HG03565 (cell line): Measurements from ENCODE around the gene ART4.
A peak's percentile ranks its signal among the peaks of the same experiment; 100 is the strongest.

Experiments
- ATAC-seq: cut with Tn5 transposase; IDR thresholded peaks from one replicate; pipeline ENCODE4 v1.9.1; 2021; ENCODE audit warnings: mild to moderate bottlenecking, moderate library complexity; ENCODE audit not compliant: unreplicated experiment

The ART4 gene

GRCh38 chr12:14811486-14811885 lies 31.8 kb downstream of the ART4 start:
- ATAC-seq = no peak

- no peak for ATAC-seq
Measured at GRCh38 chr12:14810953-14811483, 32.3 kb downstream of the ART4 start.

- ATAC-seq = no peak
Measured at GRCh38 chr12:14810167-14810952, 33.0 kb downstream of the ART4 start.

GRCh38 chr12:14803830-14804160 lies 39.5 kb downstream of the ART4 start:
- ATAC-seq = peak; percentile 4

GRCh38 chr12:14803011-14803829 lies 40.1 kb downstream of the ART4 start, which contains the start of the genes C12orf60 and WBP11:
TSS of gene C12orf60 (plus strand) at chr12:14803670. CDS start at chr12:14822936, 19,266 bp downstream.
TSS of gene WBP11 (minus strand) at chr12:14803478. CDS start at chr12:14801383, 2,095 bp downstream.
- peak; percentile 99 for ATAC-seq

GRCh38 chr12:14802721-14803010 lies 40.7 kb downstream of the ART4 start:
- no peak for ATAC-seq

- ATAC-seq = no peak
Measured at GRCh38 chr12:14802247-14802646, 41.1 kb downstream of the ART4 start.

- ATAC-seq = no peak
Measured at GRCh38 chr12:14795028-14795448, 48.3 kb downstream of the ART4 start.

GRCh38 chr12:14785568-14785967 lies 57.8 kb downstream of the ART4 start:
- ATAC-seq = no peak

GRCh38 chr12:14784471-14784870 lies 58.9 kb downstream of the ART4 start:
- ATAC-seq = no peak

GRCh38 chr12:14782756-14783155 lies 60.6 kb downstream of the ART4 start:
- no peak for ATAC-seq

GRCh38 chr12:14781563-14781962 lies 61.8 kb downstream of the ART4 start:
- no peak for ATAC-seq

GRCh38 chr12:14780859-14781258 lies 62.5 kb downstream of the ART4 start:
- no peak for ATAC-seq

GRCh38 chr12:14779834-14780233 lies 63.5 kb downstream of the ART4 start:
- ATAC-seq = no peak

GRCh38 chr12:14777271-14777670 lies 66.1 kb downstream of the ART4 start:
- ATAC-seq = no peak

GRCh38 chr12:14776236-14776961 lies 66.9 kb downstream of the ART4 start:
- no peak for ATAC-seq

- ATAC-seq = no peak
Measured at GRCh38 chr12:14775636-14775980, 67.7 kb downstream of the ART4 start.
